GM12878 (cell line): ENCODE results near the gene GTF2IRD1. TPM values are rescaled to one million over a fixed set of nuclear protein-coding genes. Genes with fewer than 3 reads are reported as not detected.

ENCODE experiments used
- ATAC-seq: fragments of 200-7000 bp; cut with Tn5 transposase; 3 replicates; pipeline ENCODE4 v1.9.1; 2020; ENCODE audit warnings: mild to moderate bottlenecking, moderate library complexity
- BruUV-seq: library from RNA; stranded (reverse); fragments of 400-500 nt; replicated peaks from 2 replicates; lab custom pipeline; 2021; lab: Mats Ljungman, UMichigan
- CTCF ChIA-PET: fragments of 300-600 bp; sonication (Branson Sonifier 250); formaldehyde crosslinking; extraction: SDS; loops from one replicate; lab custom pipeline; 2021; ENCODE audit warnings: inconsistent platforms; lab: Yijun Ruan, JAX
- POLR2A ChIA-PET: fragments of 350-600 bp; formaldehyde crosslinking; extraction: SDS; loops from one replicate; lab custom pipeline; 2021; ENCODE audit warnings: inconsistent platforms; lab: Charles Lee
- RAD21 ChIA-PET: fragments of 300-600 bp; sonication (Branson Sonifier 250); formaldehyde crosslinking; loops from one replicate; lab custom pipeline; 2023; ENCODE audit warnings: antibody characterized with exemption; ENCODE audit not compliant: unreplicated experiment; lab: Charles Lee
- SMC1A ChIA-PET: fragments of 300-600 bp; sonication (Branson Sonifier 250); formaldehyde crosslinking; loops from one replicate; lab custom pipeline; 2023; ENCODE audit not compliant: unreplicated experiment, uncharacterized antibody; lab: Charles Lee
- DNase-seq: peaks from one replicate; pipeline ENCODE4 v3.0.0-alpha.2; 2011; ENCODE audit warnings: low read depth, low spot score
- FAIRE-seq: peaks from 3 replicates; lab custom pipeline; 2011; peaks lifted over from hg19 to GRCh38; lab: Jason Lieb, UNC
- H2AFZ ChIP-seq: 2 replicates; pipeline ENCODE4 v1.6.0; 2011; ENCODE audit warnings: low read depth, low read length, control low read depth; ENCODE audit not compliant: control insufficient read depth
- H3K27ac ChIP-seq: 2 replicates; pipeline ENCODE4 v1.5.1; 2011; ENCODE audit warnings: control low read depth; ENCODE audit not compliant: control insufficient read depth, insufficient read depth
- H3K27me3 ChIP-seq, 2 experiments: replicated peaks in 1 of 2; 2 replicates each; pipeline versions ENCODE4 v1.6.0 to v1.6.1; 2011; ENCODE audit warnings: low read length in 1 of 2; ENCODE audit not compliant: control insufficient read depth in 2 of 2, insufficient read depth in 2 of 2
- H3K36me3 ChIP-seq, 2 experiments: 2 replicates each; pipeline ENCODE4 v1.5.1; 2011; ENCODE audit warnings: low read length in 1 of 2; ENCODE audit not compliant: control insufficient read depth in 2 of 2, insufficient read depth in 2 of 2
- H3K4me1 ChIP-seq: 2 replicates; pipeline ENCODE4 v1.6.1; 2011; ENCODE audit warnings: mild to moderate bottlenecking, low read length, moderate library complexity, mixed read lengths; ENCODE audit not compliant: control insufficient read depth, insufficient read depth
- H3K4me2 ChIP-seq: 2 replicates; pipeline ENCODE4 v1.6.0; 2011; ENCODE audit warnings: control low read depth; ENCODE audit not compliant: control insufficient read depth, insufficient read depth
- H3K4me3 ChIP-seq: fragments of 200-600 bp; sonication (generic); 2 replicates; pipeline ENCODE4 v1.5.1; 2016
- H3K79me2 ChIP-seq: 2 replicates; pipeline ENCODE4 v1.6.0; 2011; ENCODE audit warnings: low read length; ENCODE audit not compliant: control insufficient read depth, insufficient read depth
- H3K9ac ChIP-seq: 2 replicates; pipeline ENCODE4 v1.8.0; 2011; ENCODE audit warnings: low read length, control low read depth, mixed read lengths; ENCODE audit not compliant: control insufficient read depth, insufficient read depth
- H3K9me3 ChIP-seq: replicated peaks from 3 replicates; pipeline ENCODE4 v1.5.1; 2011; ENCODE audit warnings: mild to moderate bottlenecking, low read length; ENCODE audit not compliant: control insufficient read depth, insufficient read depth
- H4K20me1 ChIP-seq: 2 replicates; pipeline ENCODE4 v1.6.0; 2011; ENCODE audit not compliant: control insufficient read depth, insufficient read depth
- ASH2L ChIP-seq: fragments of 300-600, 200-600 bp; sonication (generic); IDR thresholded peaks from 2 replicates; pipeline ENCODE4 v1.6.1; 2017; ENCODE audit warnings: low read depth, mild to moderate bottlenecking, borderline replicate concordance
- BRCA1 ChIP-seq: IDR thresholded peaks from 2 replicates; pipeline ENCODE4 v1.6.1; 2011; ENCODE audit warnings: low read depth, low read length, improper control_type of control experiment
- FOXK2 ChIP-seq: fragments of 450-650 bp; IDR thresholded peaks from 2 replicates; pipeline ENCODE4 v1.6.1; 2017; ENCODE audit warnings: mild to moderate bottlenecking, moderate library complexity
- GABPA ChIP-seq: IDR thresholded peaks from 2 replicates; pipeline ENCODE4 v1.6.1; 2014; ENCODE audit warnings: antibody characterized with exemption, low read depth, mild to moderate bottlenecking, inconsistent platforms
- HCFC1 ChIP-seq: fragments of 150-350 bp; IDR thresholded peaks from 2 replicates; pipeline ENCODE4 v1.6.1; 2014; ENCODE audit warnings: low read length
- IKZF2 ChIP-seq, 2 experiments: fragments of 450-650 bp; IDR thresholded peaks; 2 replicates each; pipeline ENCODE4 v1.6.1; 2017; ENCODE audit warnings: mild to moderate bottlenecking in 2 of 2, moderate library complexity in 2 of 2
- KLF5 ChIP-seq: fragments of 450-650 bp; IDR thresholded peaks from 2 replicates; pipeline ENCODE4 v1.6.1; 2014; ENCODE audit warnings: mild to moderate bottlenecking; ENCODE audit not compliant: partially characterized antibody
- MYC ChIP-seq: IDR thresholded peaks from 2 replicates; pipeline ENCODE4 v1.6.1; 2011; ENCODE audit warnings: mild to moderate bottlenecking, low read length, moderate library complexity, inconsistent platforms; ENCODE audit not compliant: insufficient read depth, insufficient replicate concordance, insufficient read length, severe bottlenecking
- NFIC ChIP-seq: IDR thresholded peaks from 2 replicates; pipeline ENCODE4 v1.6.1; 2012; ENCODE audit warnings: low read depth, mild to moderate bottlenecking, inconsistent platforms, low read length, moderate library complexity
- NRF1 ChIP-seq: conservative IDR thresholded peaks from 2 replicates; pipeline ENCODE4 v1.6.1; 2011; ENCODE audit warnings: mild to moderate bottlenecking, low read depth, low read length, improper control_type of control experiment
- PKNOX1 ChIP-seq: fragments of 450-650 bp; IDR thresholded peaks from 2 replicates; pipeline ENCODE4 v1.6.1; 2016; ENCODE audit warnings: mild to moderate bottlenecking
- POLR2AphosphoS2 ChIP-seq: IDR thresholded peaks from 2 replicates; pipeline ENCODE4 v1.6.1; 2011; ENCODE audit warnings: low read depth, mild to moderate bottlenecking, low read length, improper control_type of control experiment, moderate library complexity
- RAD51 ChIP-seq: fragments of 450-650 bp; IDR thresholded peaks from 2 replicates; pipeline ENCODE4 v1.6.1; 2016; ENCODE audit warnings: moderate library complexity, mild to moderate bottlenecking, inconsistent platforms
- RB1 ChIP-seq: fragments of 450-650 bp; formaldehyde crosslinking; IDR thresholded peaks from 2 replicates; pipeline ENCODE4 v1.6.1; 2017; ENCODE audit warnings: mild to moderate bottlenecking, borderline replicate concordance
- RUNX3 ChIP-seq: IDR thresholded peaks from 2 replicates; pipeline ENCODE4 v1.6.1; 2012; ENCODE audit warnings: low read length, inconsistent platforms
- SMAD1 ChIP-seq: fragments of 450-650 bp; IDR thresholded peaks from 2 replicates; pipeline ENCODE4 v1.6.1; 2018; ENCODE audit warnings: mild to moderate bottlenecking, low read depth; ENCODE audit not compliant: partially characterized antibody
- ZNF24 ChIP-seq: fragments of 450-650 bp; IDR thresholded peaks from 2 replicates; pipeline ENCODE4 v1.6.1; 2017; ENCODE audit warnings: antibody characterized with exemption, mild to moderate bottlenecking
- WGBS: methylation state at CpG from one replicate; pipeline ENCODE4 v1.1.6; 2016; ENCODE audit warnings: low lambda C conversion rate; ENCODE audit not compliant: insufficient replicate concordance, insufficient coverage; ENCODE audit errors: missing lambda C conversion rate; 5-methylcytosine and 5-hydroxymethylcytosine counted together
- in situ Hi-C: fragments of 300-500 bp; cut with MboI; formaldehyde crosslinking; loops from 9 replicates; pipeline ENCODE4 v1.14.3; 2018; ENCODE audit warnings: mixed read lengths
- intact Hi-C: fragments of 100-400 bp; cut with micrococcal nuclease; formaldehyde crosslinking; loops from one replicate; pipeline ENCODE4 v1.14.2; 2022; ENCODE audit not compliant: unreplicated experiment
- polyA plus RNA-seq, 11 experiments: library from polyadenylated mRNA; depleted of rRNA in 4 of 11; unstranded in 6 of 11; stranded (reverse) in 5 of 11; fragments of >200 nt; fragmentation: Nextera tagmentation in 4 of 11; fragmentation: Illumina TruSeq in 1 of 11; extraction: Ambion mirVana in 4 of 11; extraction: Trizol in 1 of 11; gene quantifications; 1 replicate in 1 of 11; 2 replicates in 10 of 11; pipeline versions ENCODE4 v1.2.1 to v1.2.3, GENCODE V29; 2011 to 2016; ENCODE audit warnings: inconsistent platforms in 2 of 11, missing spikeins in 2 of 11, low read depth in 1 of 11
- total RNA-seq, 4 experiments: library from RNA; depleted of rRNA in 3 of 4; stranded (reverse); fragments of >200 nt in 3 of 4; fragmentation: Illumina TruSeq in 1 of 4; extraction: Trizol in 1 of 4; gene quantifications; 2 replicates each; pipeline versions ENCODE4 v1.2.1 to v1.2.3, GENCODE V29; 2013 to 2021

Gene GTF2IRD1
- total and polyA plus RNA-seq, 10 of the 15 experiments (the other 5 are each of a cell fraction or from before 2014, with no cell fraction given), result 0.48 to 3.0 (median 1.3) TPM

- no peak overlapping the region for H3K4me2 ChIP-seq
- in situ Hi-C loops, result no loop called here
- BruUV-seq, result no TSS peak
- no peaks in the 10 kb centered on the region; a peak in 1 of 4 replicates for H3K27me3 ChIP-seq
- no peak for TF ChIP-seq PKNOX1
- no peak for TF ChIP-seq ZNF24
- TF ChIP-seq POLR2AphosphoS2, result no peak
- no peak for TF ChIP-seq BRCA1
- TF ChIP-seq KLF5, result no peak
- no peak for TF ChIP-seq RB1
- TF ChIP-seq FOXK2, result no peak
- TF ChIP-seq NRF1, result no peak
- TF ChIP-seq MYC, result no peak
- no peak for TF ChIP-seq HCFC1
- TF ChIP-seq RAD51, result no peak
- no peak for TF ChIP-seq IKZF2 (IDR thresholded peaks at IDR 0.05)
- no peak for TF ChIP-seq ASH2L
- TF ChIP-seq GABPA, result no peak
- TF ChIP-seq NFIC, result no peak
- TF ChIP-seq SMAD1, result no peak
- no peak for TF ChIP-seq RUNX3
- ChIA-PET CTCF (no interaction called here), SMC1A (no interaction called here), RAD21 (no interaction called here), POLR2A (no interaction called here)
- no peaks in the 10 kb centered on the region for H4K20me1 ChIP-seq
- intact Hi-C loops, result no loop called here
- no peak overlapping the region for H3K4me3 ChIP-seq
- no peak for FAIRE-seq
- no peaks in the 10 kb centered on the region for H3K36me3 ChIP-seq
- no peaks in the 10 kb centered on the region for H3K79me2 ChIP-seq
- no peak for DNase-seq
- 40% methylated on average over 4 of the region's 4 CpGs for WGBS
- no peak overlapping the region for H3K9ac ChIP-seq
- no peak for ATAC-seq
- H3K9me3 ChIP-seq, result no peaks in the 10 kb centered on the region
- no peak overlapping the region for H2AFZ ChIP-seq
- H3K27ac ChIP-seq, result no peak overlapping the region
- H3K4me1 ChIP-seq, result no peaks in the 10 kb centered on the region
Observed at GRCh38 chr7:74474271-74474865, 20.7 kb downstream of the GTF2IRD1 start.
